HepG2 (cell line): ENCODE results near the gene SLCO4A1.

Experiments
- GFI1 ChIP-seq: sonication (generic); formaldehyde crosslinking; IDR thresholded peaks from 2 replicates; pipeline ENCODE4 v1.5.0; 2020; ENCODE audit warnings: missing genetic modification reagents, mild to moderate bottlenecking, borderline replicate concordance
- HIC2 ChIP-seq: sonication (generic); formaldehyde crosslinking; IDR thresholded peaks from 2 replicates; pipeline ENCODE4 v1.9.0; 2022; ENCODE audit warnings: low read depth, missing genetic modification reagents
- MEIS2 ChIP-seq: sonication (generic); formaldehyde crosslinking; IDR thresholded peaks from 2 replicates; pipeline ENCODE4 v1.9.0; 2021; ENCODE audit warnings: mild to moderate bottlenecking, missing genetic modification reagents
- MTA3 ChIP-seq: sonication (generic); formaldehyde crosslinking; IDR thresholded peaks from 2 replicates; pipeline ENCODE4 v1.4.0; 2020; ENCODE audit warnings: missing genetic modification reagents
- PHF20 ChIP-seq: sonication (generic); formaldehyde crosslinking; IDR thresholded peaks from 2 replicates; pipeline ENCODE4 v1.5.0; 2020; ENCODE audit warnings: mild to moderate bottlenecking, missing genetic modification reagents
- ZBTB7A ChIP-seq: sonication (generic); formaldehyde crosslinking; IDR thresholded peaks from 2 replicates; pipeline ENCODE4 v1.8.0; 2022; ENCODE audit warnings: mild to moderate bottlenecking, missing genetic modification reagents
- ZNF7 ChIP-seq: IDR thresholded peaks from 2 replicates; pipeline ENCODE4 v1.6.1; 2016; ENCODE audit warnings: missing biosample characterization, missing genetic modification reagents
- ZSCAN5A ChIP-seq: sonication (generic); formaldehyde crosslinking; IDR thresholded peaks from 2 replicates; pipeline ENCODE4 v1.8.0; 2022; ENCODE audit warnings: mild to moderate bottlenecking, missing genetic modification reagents, borderline replicate concordance

- no peak for TF ChIP-seq GFI1
- no peak for TF ChIP-seq ZSCAN5A (CRISPR knock-in tag)
- TF ChIP-seq HIC2: no peak
- no peak for TF ChIP-seq PHF20
- TF ChIP-seq MEIS2 (CRISPR knock-in tag): no peak
- no peak for TF ChIP-seq ZBTB7A (CRISPR knock-in tag)
- TF ChIP-seq MTA3 (CRISPR knock-in tag): no peak
- no peak for TF ChIP-seq ZNF7 (CRISPR knock-in tag)
Observed at GRCh38 chr20:62651285-62652021, 9.2 kb downstream of the SLCO4A1 start.
